Hepatocyte (in vitro differentiated cells): ENCODE data around the gene CARD11.

Source experiments
- CTCF ChIP-seq: fragments of 200-600 bp; sonication (generic); IDR thresholded peaks from 2 replicates; pipeline ENCODE4 v1.5.1; 2016; ENCODE audit warnings: antibody characterized with exemption, mild to moderate bottlenecking; ENCODE audit not compliant: poor library complexity
- EZH2 ChIP-seq: fragments of 200-600 bp; sonication (generic); IDR thresholded peaks from 2 replicates; pipeline ENCODE4 v1.6.1; 2016; ENCODE audit warnings: antibody characterized with exemption, mild to moderate bottlenecking, borderline replicate concordance
- EZH2phosphoT487 ChIP-seq: fragments of 200-600 bp; sonication (generic); IDR thresholded peaks from one replicate; pipeline ENCODE4 v1.6.1; 2018; ENCODE audit warnings: antibody characterized with exemption, mild to moderate bottlenecking, low read depth, moderate library complexity; ENCODE audit not compliant: unreplicated experiment, severe bottlenecking

GRCh38 chr7:2927592-2927991, 116.1 kb downstream of the CARD11 start:
- no peak for TF ChIP-seq CTCF
- TF ChIP-seq EZH2phosphoT487, result no peak
- TF ChIP-seq EZH2, result no peak
